GM21367 (cell line): ENCODE results near the gene CHCHD4.

Experiments
- ATAC-seq: cut with Tn5 transposase; IDR thresholded peaks from one replicate; pipeline ENCODE4 v1.9.1; 2021; ENCODE audit not compliant: unreplicated experiment

CHCHD4 gene

GRCh38 chr3:14150491-14151230 lies 26.0 kb upstream of the CHCHD4 start:
- no peak for ATAC-seq

GRCh38 chr3:14150078-14150477 lies 25.4 kb upstream of the CHCHD4 start:
- ATAC-seq = no peak

GRCh38 chr3:14148041-14148985 lies 23.6 kb upstream of the CHCHD4 start:
- no peak for ATAC-seq

DNA sequence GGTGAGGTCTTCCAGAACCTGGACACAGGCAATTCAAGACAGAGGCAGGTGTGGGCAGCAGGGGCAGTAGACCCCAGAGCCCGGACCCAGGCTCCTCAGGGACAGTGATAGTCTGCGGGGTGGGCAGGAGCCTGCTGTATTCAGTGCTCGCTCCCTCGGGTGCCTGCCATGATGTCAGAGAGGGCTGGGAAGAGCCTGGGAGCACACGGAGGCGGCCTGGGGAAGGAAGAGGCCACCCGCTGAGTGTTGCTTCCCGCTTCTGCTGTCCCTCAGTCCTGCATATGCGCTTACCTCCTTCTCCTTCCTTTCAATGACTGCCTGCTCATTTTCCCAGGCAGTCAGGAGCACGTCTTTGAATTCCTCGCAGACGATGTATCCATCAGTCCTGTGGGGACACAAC lies 22.9 kb upstream of the CHCHD4 start:
- no peak for ATAC-seq

DNA sequence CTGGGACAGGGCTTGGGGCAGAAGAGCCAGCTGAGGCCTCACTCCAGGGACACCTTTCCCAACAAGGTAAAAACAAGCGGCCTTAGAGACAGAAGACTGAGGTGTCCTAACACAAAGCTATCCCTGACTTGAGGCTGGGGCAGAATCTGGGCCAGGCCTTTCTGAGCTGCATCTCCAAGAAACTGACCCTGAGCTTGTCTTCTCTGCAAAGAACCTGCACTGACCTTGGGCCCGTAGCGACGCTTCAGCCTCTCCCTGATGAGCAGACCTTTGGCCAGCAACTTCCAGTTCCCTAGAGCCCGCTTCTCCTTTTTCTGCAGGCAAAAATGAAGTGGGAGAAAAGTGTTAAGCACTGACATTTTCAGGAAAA lies 22.4 kb upstream of the CHCHD4 start:
- ATAC-seq = no peak

DNA sequence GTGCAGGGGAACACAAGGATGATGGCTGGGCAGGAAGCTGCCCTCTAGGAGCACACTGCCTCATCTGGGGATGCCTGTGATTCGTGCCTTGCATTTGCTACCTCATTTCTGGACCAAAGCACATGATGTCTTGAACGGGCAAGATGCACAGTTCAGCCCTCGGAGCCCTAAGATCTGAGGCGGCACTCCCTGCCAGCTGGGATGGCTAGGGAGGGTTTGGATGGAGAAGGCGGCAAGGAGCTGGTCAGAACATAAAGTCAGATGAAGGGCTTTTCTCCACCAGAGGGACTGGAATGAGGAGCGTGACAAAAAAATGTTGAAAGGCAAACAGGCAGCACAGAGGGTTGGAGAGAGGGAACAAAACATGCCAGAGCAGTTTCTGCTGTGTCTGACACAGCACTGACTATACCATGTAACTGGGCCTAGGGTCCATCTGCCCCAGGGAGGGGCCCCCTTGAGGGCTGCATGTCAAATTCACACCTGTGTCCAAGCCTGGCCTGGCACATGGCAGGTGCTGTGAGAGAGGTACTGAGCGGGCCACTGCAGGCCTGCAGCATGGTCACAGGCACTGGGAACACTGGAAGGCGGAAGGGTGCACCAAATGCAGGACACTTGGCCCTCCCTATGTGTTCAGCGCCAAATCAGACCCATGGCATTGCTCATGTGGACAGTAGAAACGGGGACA lies 21.9 kb upstream of the CHCHD4 start:
- ATAC-seq = no peak

DNA sequence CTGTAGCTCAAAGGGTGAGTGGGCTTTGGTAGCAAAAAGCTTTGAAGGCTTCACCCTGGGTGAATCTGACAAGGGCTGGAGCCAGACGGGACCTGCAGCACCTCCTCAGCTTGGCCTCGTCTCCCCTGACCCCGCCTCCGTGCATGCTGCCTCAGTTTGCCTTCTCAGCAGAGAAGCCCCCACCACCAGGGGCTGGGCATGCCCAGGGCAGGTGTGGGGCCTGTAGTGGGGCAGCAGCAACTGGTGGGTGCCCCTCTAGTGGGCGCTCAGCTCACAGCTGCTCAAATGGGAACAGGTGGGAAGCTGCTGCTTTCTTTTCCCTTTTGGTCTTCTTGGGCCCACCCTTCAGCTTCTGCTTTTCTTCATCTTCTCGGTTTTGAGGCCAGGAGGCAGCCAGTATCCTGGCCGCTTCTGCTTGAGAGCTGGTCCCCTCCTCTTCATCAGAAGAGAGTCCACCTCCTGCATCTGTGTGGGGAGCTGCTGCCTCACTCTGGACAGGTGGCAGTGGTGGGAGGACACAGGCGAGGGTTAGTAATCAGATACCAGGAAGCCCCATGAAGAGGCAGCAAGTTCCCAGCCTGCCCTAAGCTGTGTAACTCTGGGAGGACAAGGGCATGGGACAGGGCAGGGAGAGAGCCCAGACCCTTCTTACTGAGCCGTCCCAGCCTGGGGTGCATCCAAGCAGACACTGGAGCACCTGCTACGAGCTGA lies 21.2 kb upstream of the CHCHD4 start:
- no peak for ATAC-seq

DNA sequence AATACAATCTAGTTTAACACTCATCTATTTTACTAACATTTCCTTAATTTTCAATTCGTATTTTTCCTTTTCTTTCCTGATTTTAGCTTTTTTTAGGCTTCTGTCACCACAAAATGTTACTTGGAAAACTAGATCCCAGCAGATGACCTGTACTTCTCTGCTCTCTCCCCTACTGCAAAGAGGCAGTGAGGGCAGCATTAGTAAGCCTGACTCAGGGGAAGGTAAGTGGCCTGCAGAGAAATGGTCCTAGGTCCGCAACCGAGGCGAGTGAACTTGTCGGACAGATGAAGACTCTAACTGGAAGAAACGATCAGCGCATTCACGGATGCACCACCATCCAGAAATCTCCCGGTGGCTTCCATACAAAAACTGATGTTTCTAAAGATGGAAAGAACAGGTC lies 20.6 kb upstream of the CHCHD4 start:
- ATAC-seq = no peak

GRCh38 chr3:14144423-14145075 lies 19.9 kb upstream of the CHCHD4 start:
- ATAC-seq = peak; percentile 95

DNA sequence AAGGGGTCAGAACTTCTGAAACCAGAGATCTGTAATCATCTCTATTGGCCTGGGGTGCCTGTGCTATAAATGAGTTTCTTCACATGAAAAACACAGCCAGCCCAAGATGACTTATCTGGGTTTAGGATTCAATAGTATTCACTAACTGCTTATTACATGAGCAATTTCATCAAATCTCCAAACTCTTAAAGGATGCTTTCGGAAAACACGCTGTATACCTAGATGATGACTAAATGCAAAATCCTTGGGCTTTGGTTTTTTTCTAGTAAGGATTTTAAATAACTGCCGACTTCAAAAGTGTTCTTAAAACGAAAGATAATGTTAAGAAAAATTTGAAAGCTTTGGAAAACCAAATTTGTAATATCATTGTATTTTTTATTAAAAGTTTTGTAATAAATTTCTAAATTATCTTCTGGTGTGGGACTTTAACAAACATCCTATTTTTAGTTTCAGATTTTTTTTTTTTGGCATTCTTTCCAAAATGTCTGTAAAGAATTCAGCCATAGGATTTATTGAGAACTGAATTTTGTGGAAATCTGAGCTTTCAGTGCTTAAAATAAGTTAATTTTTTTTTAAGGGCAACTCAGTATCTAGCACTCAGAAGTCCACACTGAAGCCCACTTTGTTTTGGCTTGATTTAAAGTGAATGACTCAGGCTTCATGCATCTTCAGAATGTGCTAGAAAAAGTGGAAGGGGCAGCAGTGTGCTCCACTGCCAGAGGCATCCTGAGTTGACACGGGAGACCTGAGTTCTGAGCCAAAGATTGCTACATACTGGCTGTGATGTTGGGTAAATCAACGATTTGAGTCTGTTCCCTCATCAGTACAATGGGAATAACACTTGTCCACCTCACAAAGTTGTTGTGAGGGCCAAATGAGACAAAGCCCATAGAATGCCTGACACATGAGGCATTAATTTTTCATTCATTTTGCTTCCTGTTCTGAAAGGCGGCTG lies 18.9 kb upstream of the CHCHD4 start:
- no peak for ATAC-seq

DNA sequence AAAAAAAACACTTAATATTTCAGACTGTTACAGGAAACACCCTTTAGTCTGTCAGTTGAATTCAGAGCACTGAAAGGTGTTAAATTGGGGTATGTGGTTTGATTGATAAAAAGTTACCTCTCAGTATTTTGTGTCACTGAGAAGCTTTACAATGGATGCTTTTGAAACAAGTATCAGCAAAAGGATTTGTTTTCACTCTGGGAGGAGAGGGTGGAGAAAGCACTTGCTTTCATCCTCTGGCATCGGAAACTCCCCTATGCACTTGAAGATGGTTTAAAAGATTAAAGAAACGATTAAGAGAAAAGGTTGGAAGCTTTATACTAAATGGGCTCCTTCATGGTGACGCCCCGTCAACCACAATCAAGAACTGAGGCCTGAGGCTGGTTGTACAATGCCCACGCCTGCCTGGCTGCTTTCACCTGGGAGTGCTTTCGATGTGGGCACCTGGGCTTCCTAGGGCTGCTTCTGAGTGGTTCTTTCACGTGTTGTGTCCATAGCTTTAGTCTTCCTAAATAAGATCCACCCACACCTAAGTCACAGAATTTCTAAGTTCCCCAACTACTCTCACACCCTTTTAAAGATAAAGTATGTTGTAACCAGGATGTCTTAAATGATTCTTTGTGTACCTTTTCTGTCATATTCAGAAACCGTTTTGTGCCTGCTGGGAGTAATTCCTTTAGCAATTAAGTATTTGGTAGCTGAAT lies 18.0 kb upstream of the CHCHD4 start:
- no peak for ATAC-seq

- ATAC-seq = no peak
Observed at GRCh38 chr3:14141602-14142341, 17.1 kb upstream of the CHCHD4 start.

DNA sequence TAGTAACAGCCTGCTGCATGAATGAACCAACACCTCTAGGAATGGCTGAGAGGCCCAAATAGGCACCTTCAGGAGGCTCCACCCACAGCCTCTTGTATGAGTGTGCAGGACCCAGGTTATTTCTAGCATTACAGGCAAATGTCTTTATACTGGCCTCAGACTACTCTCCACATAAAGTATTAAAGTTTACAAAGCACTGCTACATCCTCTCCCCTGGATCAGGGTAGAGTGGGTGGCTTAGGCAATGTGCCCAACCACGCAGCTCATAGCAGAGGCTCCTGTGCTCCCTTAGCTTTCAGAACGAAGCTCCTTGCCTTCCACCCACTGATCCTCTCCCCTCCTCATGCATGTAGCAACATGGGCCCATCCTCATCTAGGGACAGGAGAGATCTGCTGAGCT lies 16.5 kb upstream of the CHCHD4 start:
- no peak for ATAC-seq

DNA sequence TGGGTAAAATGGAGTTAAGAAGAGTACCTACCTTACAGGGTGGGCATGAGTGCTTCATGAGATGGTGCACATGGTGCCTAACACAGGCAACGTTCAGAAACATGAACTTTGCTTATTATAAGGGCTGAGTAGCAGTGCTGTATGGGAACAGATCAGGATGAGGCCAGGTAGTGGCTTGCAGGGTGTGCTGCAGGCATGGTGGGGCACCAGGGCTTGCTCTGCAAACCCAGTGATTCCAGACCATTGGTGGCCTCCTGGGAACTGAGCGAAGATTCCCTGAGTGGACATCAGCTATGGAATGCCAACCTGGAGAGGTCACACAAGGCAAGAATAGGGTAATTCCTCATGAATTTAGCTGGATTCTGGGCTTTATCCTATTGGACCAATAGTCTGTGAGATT lies 16.0 kb upstream of the CHCHD4 start:
- no peak for ATAC-seq

DNA sequence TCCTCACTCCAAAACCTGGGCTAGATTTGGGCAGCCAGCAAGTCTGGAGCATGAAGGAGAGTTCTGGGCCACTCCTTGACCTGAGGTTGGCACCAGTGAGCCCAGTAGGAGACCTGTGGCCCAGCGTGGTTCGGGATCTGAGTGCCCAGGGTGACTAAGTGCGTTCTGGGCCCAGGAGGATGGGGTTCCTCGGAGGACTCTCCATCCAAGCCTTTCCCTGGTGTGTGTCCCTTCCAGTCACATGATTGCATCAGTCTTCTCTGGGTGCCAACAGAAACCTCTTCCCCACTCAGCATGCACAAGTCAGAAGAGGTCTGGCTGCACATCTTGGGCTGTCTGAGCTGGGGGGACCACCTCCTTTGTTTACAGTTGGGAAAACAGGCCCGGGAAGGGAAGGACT lies 15.1 kb upstream of the CHCHD4 start:
- ATAC-seq = no peak

- no peak for ATAC-seq
Observed at GRCh38 chr3:14138878-14139655, 14.4 kb upstream of the CHCHD4 start.

GRCh38 chr3:14138109-14138877 lies 13.6 kb upstream of the CHCHD4 start:
- no peak for ATAC-seq
